HG02610 (cell line): Measurements from ENCODE around the gene FAM181B.

ENCODE experiments used
- ATAC-seq: cut with Tn5 transposase; IDR thresholded peaks from one replicate; pipeline ENCODE4 v1.9.1; 2021; ENCODE audit warnings: mild to moderate bottlenecking, moderate library complexity; ENCODE audit not compliant: unreplicated experiment

Gene FAM181B, protein sequence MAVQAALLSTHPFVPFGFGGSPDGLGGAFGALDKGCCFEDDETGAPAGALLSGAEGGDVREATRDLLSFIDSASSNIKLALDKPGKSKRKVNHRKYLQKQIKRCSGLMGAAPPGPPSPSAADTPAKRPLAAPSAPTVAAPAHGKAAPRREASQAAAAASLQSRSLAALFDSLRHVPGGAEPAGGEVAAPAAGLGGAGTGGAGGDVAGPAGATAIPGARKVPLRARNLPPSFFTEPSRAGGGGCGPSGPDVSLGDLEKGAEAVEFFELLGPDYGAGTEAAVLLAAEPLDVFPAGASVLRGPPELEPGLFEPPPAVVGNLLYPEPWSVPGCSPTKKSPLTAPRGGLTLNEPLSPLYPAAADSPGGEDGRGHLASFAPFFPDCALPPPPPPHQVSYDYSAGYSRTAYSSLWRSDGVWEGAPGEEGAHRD

DNA sequence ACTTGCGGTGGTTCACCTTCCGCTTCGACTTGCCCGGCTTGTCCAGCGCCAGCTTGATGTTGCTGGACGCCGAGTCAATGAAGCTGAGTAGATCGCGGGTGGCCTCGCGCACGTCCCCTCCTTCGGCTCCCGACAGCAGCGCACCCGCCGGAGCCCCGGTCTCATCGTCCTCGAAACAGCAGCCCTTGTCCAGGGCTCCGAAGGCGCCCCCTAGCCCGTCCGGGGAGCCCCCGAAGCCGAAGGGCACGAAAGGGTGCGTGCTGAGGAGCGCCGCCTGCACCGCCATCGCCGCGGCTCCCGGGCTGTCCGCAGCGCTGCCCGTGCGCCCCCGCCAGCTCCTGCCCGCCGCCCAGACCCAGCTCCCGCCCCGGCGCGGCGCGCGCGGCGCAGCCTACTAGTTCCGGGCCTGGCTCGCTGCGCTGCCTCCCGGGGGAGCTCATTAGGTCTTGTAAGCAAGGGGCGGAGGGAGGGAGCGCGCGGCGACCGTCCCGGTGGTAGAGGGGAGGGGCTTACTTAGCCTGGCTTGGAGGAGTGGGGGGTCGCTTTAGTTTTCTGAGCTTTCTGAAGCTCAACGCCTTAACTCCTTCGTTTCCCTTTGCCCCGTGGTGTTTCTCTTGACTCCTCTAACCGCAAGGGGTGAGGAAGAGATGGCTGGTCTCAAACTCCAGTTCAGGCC is at the start of gene FAM181B:
Gene FAM181B (minus strand): TSS at position 421 of the 676 bp plus-strand sequence. CDS start 135 bp downstream, at position 286.
- peak; percentile 57 for ATAC-seq

- ATAC-seq: no peak
These were observed 49.2 kb upstream of the FAM181B start for GRCh38 chr11:82782825-82783374.

GRCh38 chr11:82778776-82779175 is 45.1 kb upstream of the FAM181B start:
- no peak for ATAC-seq

- no peak for ATAC-seq
These were observed 42.7 kb upstream of the FAM181B start for GRCh38 chr11:82776377-82776776.

- ATAC-seq: peak; percentile 95
These were observed 42.2 kb upstream of the FAM181B start for GRCh38 chr11:82775736-82776346.

DNA sequence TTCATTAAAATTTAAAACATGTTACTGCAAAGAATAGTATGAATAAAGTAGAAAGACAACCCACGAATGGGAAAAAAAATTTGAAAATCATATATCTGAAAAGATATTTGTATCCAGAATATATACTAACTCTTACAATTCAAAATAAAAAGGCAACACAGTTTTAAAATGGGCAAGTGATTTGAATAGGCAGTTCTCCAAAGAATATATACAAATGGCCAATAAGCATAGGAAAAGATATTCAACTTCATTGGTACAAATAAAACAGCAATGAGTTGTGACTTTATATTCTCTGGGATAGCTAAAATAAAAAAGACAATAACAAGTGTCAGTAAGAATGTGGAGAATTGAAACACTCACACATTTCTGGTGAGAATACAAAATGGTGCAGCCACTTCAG is 41.6 kb upstream of the FAM181B start:
- no peak for ATAC-seq

GRCh38 chr11:82771781-82772180 is 38.1 kb upstream of the FAM181B start:
- ATAC-seq: no peak

- no peak for ATAC-seq
These were observed 33.5 kb upstream of the FAM181B start for GRCh38 chr11:82767123-82767522.

DNA sequence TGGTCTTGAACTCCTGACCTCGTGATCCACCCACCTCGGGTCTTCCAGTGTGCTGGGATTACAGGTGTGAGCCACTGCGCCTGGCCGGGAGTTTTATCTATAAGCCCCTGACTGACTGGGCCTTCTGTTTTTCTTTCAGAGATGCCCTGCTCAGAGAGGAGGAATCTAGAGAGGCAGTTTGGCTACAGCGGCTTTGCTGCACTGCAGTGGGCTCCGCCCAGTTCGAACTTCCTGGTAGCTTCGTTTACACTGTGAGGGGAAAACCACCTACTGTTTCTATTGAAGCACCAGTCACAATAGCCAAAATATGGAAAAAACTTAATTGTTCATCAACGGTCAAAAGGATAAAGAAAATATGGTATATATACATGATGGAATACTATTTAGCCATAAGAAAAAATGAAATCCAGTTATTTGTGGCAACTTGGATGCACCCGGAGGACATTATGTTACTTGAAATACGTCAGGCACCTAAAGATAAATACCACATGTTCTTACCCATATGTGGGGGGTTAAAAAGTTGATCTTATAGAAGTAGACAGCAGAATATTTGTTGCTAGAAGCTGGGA is 31.9 kb upstream of the FAM181B start:
- ATAC-seq: no peak

GRCh38 chr11:82763167-82763566 is 29.5 kb upstream of the FAM181B start:
- ATAC-seq: no peak

GRCh38 chr11:82759649-82760048 is 26.0 kb upstream of the FAM181B start:
- ATAC-seq: no peak

DNA sequence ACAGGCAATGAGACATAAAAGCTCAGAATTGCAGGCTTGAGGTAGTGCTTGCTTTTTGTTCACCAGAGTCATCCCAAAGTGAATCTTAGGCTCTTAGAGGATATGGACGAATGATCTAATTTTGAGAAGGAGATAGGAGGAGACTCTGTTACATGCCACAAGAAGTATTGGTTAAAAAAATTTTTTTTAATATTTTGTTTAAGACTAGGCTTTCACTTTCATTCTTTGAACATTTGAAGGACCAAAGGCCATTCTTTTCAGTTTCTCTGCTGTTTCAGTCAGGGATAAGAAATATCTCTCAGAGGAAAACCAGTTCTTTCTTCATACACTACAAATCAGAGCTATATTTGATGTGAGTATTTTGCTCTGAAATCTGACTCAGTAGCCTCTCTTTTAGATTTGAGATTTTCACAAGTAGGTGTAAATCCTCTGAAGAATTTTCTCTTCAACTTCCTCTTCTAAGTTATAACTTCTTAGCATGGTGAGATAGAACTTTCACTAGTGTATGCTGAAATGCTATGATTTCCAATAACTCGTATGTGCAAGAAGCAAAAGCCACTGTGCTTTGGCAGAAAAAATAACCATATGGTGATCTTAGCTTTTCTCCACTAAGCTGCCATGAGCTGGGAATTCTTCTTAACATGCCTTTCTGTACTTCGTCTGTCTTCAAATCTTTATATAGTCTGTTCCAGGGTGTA is 24.1 kb upstream of the FAM181B start:
- peak; percentile 56 for ATAC-seq

- peak; percentile 42 for ATAC-seq
These were observed 23.3 kb upstream of the FAM181B start for GRCh38 chr11:82756765-82757639.

DNA sequence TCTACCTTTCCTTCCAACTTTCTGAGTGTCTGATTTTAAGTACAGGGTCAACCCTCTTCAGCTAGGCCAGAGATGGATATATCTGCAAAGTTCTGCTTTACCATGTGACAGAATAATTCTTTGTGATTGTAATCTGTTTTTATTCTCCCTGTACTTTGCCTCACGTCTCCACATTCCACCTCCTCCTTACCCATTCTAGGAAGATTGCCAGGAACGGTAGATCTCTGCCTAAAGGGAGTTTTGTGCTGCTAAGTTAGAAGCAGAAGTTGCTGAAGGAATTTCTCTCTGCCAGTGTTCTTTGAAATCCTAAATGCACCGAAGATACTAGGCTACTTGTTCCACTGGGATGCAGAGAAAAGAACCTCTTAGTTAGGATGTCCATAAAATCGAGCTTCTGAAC is 20.7 kb upstream of the FAM181B start:
- ATAC-seq: no peak

DNA sequence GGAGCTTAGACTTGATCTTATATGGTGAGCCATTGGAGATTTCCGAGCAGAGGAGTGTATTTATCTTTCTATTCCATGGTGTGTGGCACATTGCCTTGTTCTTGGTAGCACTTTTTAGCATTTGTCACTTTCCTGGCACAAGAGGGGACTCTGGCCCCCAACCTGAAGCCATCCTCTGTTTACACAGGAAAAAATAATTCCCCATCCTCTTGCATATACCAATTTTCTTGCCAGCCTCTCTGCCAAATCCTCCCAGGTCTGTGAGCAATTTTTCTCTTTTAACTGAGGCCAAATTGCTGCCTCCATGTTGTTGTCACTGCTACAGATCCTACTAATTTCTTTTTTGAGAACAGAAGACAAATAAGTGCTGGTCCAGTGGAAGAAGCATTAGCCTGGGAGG is 20.3 kb upstream of the FAM181B start:
- ATAC-seq: no peak

- no peak for ATAC-seq
These were observed 19.1 kb upstream of the FAM181B start for GRCh38 chr11:82752801-82753200.

DNA sequence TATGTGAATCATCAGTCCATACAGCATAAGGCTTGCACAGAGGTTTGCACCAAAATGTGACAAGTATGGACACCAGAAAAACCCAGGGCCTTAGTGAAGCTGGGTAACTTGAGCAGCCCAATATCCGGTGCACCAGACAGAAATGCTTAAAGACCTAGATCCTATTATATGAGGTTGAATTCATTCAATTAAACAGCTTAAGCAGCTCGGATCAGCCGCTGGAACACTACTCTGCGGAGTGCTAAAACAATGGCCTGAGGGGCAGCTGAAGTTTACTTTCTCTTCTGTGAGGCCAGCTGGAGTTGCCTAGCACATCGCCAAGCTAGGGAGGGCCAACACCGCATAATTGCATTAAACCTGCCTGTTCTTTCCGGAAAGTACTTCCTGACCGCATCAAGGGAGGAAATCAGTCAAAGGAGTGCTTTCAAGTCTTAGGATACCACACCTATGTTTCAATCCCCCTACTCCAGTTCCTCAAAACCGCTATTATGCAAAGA is 17.0 kb upstream of the FAM181B start:
- peak; percentile 78 for ATAC-seq

GRCh38 chr11:82747471-82747870 is 13.8 kb upstream of the FAM181B start:
- no peak for ATAC-seq

- ATAC-seq: no peak
These were observed 4.4 kb upstream of the FAM181B start for GRCh38 chr11:82738091-82738490.
